CD4-positive, alpha-beta T cell (primary cell): ENCODE measurements around the gene FHOD3. TPM values are rescaled to one million over a fixed set of nuclear protein-coding genes. Genes with fewer than 3 reads are reported as not detected.

ENCODE experiments used
- ATAC-seq: fragments of 200-7000 bp; cut with Tn5 transposase; one replicate; pipeline ENCODE4 v1.10.0; 2022; ENCODE audit warnings: mild to moderate bottlenecking; ENCODE audit not compliant: poor library complexity
- CTCF ChIA-PET: fragments of 350-600 bp; sonication (Branson Sonifier 250); formaldehyde crosslinking; loops from one replicate; lab custom pipeline; 2021; ENCODE audit warnings: antibody characterized with exemption, inconsistent platforms; lab: Charles Lee
- POLR2A ChIA-PET: fragments of 350-600 bp; sonication (Branson Sonifier 250); formaldehyde crosslinking; loops from one replicate; lab custom pipeline; 2021; ENCODE audit warnings: antibody characterized with exemption, inconsistent platforms; lab: Charles Lee
- DNase-seq, 14 experiments: peaks; one replicate each; pipeline ENCODE4 v3.0.0-alpha.2; 2013 to 2020; ENCODE audit warnings: mixed read lengths in 2 of 14
- H3K27ac ChIP-seq, 2 donors: one replicate each; pipeline versions ENCODE4 v1.5.1 to v1.7.0; 2013; ENCODE audit warnings: low read length in 2 of 2, low read depth in 1 of 2, mild to moderate bottlenecking in 1 of 2
- H3K27me3 ChIP-seq, 2 experiments: 1 replicate in 1 of 2; 2 replicates in 1 of 2; pipeline versions ENCODE4 v1.6.1 to v1.7.0; 2013; ENCODE audit warnings: low read length in 2 of 2, control low read depth in 1 of 2, mild to moderate bottlenecking in 1 of 2, moderate library complexity in 1 of 2; ENCODE audit not compliant: insufficient read depth in 2 of 2, control insufficient read depth in 1 of 2
- H3K36me3 ChIP-seq: one replicate; pipeline ENCODE4 v1.6.1; 2013; ENCODE audit warnings: low read length, control low read depth; ENCODE audit not compliant: insufficient read depth
- H3K4me1 ChIP-seq: one replicate; pipeline ENCODE4 v1.6.1; 2013; ENCODE audit warnings: low read length, control low read depth; ENCODE audit not compliant: insufficient read depth
- H3K4me3 ChIP-seq: one replicate; pipeline ENCODE4 v1.5.1; 2013; ENCODE audit warnings: mild to moderate bottlenecking, low read length, moderate library complexity
- H3K9me3 ChIP-seq, 2 experiments: 1 replicate in 1 of 2; 2 replicates in 1 of 2; pipeline versions ENCODE4 v1.6.1 to v1.7.0; 2013; ENCODE audit warnings: low read length in 2 of 2, mild to moderate bottlenecking in 2 of 2, control low read depth in 1 of 2, moderate library complexity in 1 of 2; ENCODE audit not compliant: control insufficient read depth in 1 of 2, insufficient read depth in 1 of 2
- H3K27ac Mint-ChIP-seq: one replicate; pipeline ENCODE4 v1.8.0; 2020; ENCODE audit warnings: mixed read lengths
- H3K27me3 Mint-ChIP-seq: one replicate; pipeline ENCODE4 v1.8.0; 2021; ENCODE audit warnings: mixed read lengths
- H3K36me3 Mint-ChIP-seq: one replicate; pipeline ENCODE4 v1.8.0; 2021; ENCODE audit warnings: low read depth, mixed read lengths
- H3K4me1 Mint-ChIP-seq: one replicate; pipeline ENCODE4 v1.8.0; 2021; ENCODE audit warnings: low read depth, mixed read lengths
- H3K4me3 Mint-ChIP-seq: one replicate; pipeline ENCODE4 v1.8.0; 2020; ENCODE audit warnings: mild to moderate bottlenecking, mixed read lengths
- H3K9me3 Mint-ChIP-seq: one replicate; pipeline ENCODE4 v1.8.0; 2020; ENCODE audit warnings: mixed read lengths
- CTCF ChIP-seq: fragments of 200-600 bp; IDR thresholded peaks from one replicate; pipeline ENCODE4 v1.8.0; 2022; ENCODE audit warnings: antibody characterized with exemption, mild to moderate bottlenecking
- intact Hi-C, 2 experiments: fragments of 100-400 bp; cut with DNase I in 1 of 2; cut with micrococcal nuclease in 1 of 2; formaldehyde crosslinking; loops; one replicate each; pipeline versions ENCODE4 v1.15.1 to v1.9.0; 2023 to 2025; cut with DNase I, micrococcal nuclease
- total RNA-seq, 174 experiments: library from RNA in 2 of 174; stranded (reverse) in 2 of 174; gene quantifications; one replicate each; pipeline ENCODE4 v1.2.3 and lab custom pipeline; 2021 to 2026

FHOD3 gene
- total RNA-seq, 2 experiments from 2014 or later = not detected

GRCh38 chr18:36264283-36264682 is 33.2 kb upstream of the FHOD3 start:
- no peaks in the 10 kb centered on the region for H3K36me3 ChIP-seq
- ATAC-seq (no peak), DNase-seq (no peak)
- no peak for TF ChIP-seq CTCF
- Mint-ChIP-seq H3K9me3 (no peaks in the 10 kb centered on the region), H3K27me3 (peaks cover 21% of the 10 kb centered on the region), H3K4me3 (no peak overlapping the region), H3K36me3 (no peaks in the 10 kb centered on the region), H3K27ac (no peak overlapping the region), H3K4me1 (no peaks in the 10 kb centered on the region)
- no peak overlapping the region for H3K27ac ChIP-seq
- no peaks in the 10 kb centered on the region for H3K9me3 ChIP-seq
- H3K27me3 ChIP-seq = no peaks in the 10 kb centered on the region
- no peaks in the 10 kb centered on the region for H3K4me1 ChIP-seq
- intact Hi-C loops = no loop called here
- H3K4me3 ChIP-seq = no peak overlapping the region
- ChIA-PET CTCF (no interaction called here), POLR2A (no interaction called here)

GRCh38 chr18:36265015-36265414 is 32.5 kb upstream of the FHOD3 start:
- H3K36me3 Mint-ChIP-seq = no peaks in the 10 kb centered on the region
- H3K27ac Mint-ChIP-seq = no peak overlapping the region
- H3K9me3 Mint-ChIP-seq = no peaks in the 10 kb centered on the region
- H3K9me3 ChIP-seq = no peaks in the 10 kb centered on the region
- no peaks in the 10 kb centered on the region for H3K4me1 Mint-ChIP-seq
- CTCF ChIA-PET = no interaction called here
- no peak overlapping the region for H3K4me3 ChIP-seq
- no peaks in the 10 kb centered on the region for H3K4me1 ChIP-seq
- no peak overlapping the region for H3K27ac ChIP-seq
- POLR2A ChIA-PET = no interaction called here
- ATAC-seq (no peak), DNase-seq (no peak)
- no peak for TF ChIP-seq CTCF
- H3K27me3 ChIP-seq = no peaks in the 10 kb centered on the region
- H3K36me3 ChIP-seq = no peaks in the 10 kb centered on the region
- intact Hi-C loops = no loop called here
- peaks cover 22% of the 10 kb centered on the region for H3K27me3 Mint-ChIP-seq
- no peak overlapping the region for H3K4me3 Mint-ChIP-seq

GRCh38 chr18:36269157-36269556 is 28.4 kb upstream of the FHOD3 start:
- H3K4me3 Mint-ChIP-seq = no peak overlapping the region
- DNase-seq (no peak), ATAC-seq (no peak)
- no peaks in the 10 kb centered on the region for H3K36me3 Mint-ChIP-seq
- H3K27ac Mint-ChIP-seq = no peak overlapping the region
- H3K9me3 Mint-ChIP-seq = no peaks in the 10 kb centered on the region
- Histone ChIP-seq H3K9me3 (no peaks in the 10 kb centered on the region), H3K27me3 (no peaks in the 10 kb centered on the region), H3K27ac (no peak overlapping the region), H3K4me1 (no peaks in the 10 kb centered on the region), H3K36me3 (no peaks in the 10 kb centered on the region), H3K4me3 (no peak overlapping the region)
- no peaks in the 10 kb centered on the region for H3K4me1 Mint-ChIP-seq
- intact Hi-C loops = no loop called here
- ChIA-PET CTCF (no interaction called here), POLR2A (no interaction called here)
- H3K27me3 Mint-ChIP-seq = peaks cover 17% of the 10 kb centered on the region
- TF ChIP-seq CTCF = no peak
